ENCODE results near the gene CPLANE1. TPM values are rescaled to one million over a fixed set of nuclear protein-coding genes. Genes with fewer than 3 reads are reported as not detected.

Gene CPLANE1
- total and polyA plus RNA-seq, 9 of the 15 experiments (the other 6 are each of a cell fraction or from before 2014, with no cell fraction given) = under 0.01 to 0.27 (median 0.08) TPM; not detected in 2

DNA sequence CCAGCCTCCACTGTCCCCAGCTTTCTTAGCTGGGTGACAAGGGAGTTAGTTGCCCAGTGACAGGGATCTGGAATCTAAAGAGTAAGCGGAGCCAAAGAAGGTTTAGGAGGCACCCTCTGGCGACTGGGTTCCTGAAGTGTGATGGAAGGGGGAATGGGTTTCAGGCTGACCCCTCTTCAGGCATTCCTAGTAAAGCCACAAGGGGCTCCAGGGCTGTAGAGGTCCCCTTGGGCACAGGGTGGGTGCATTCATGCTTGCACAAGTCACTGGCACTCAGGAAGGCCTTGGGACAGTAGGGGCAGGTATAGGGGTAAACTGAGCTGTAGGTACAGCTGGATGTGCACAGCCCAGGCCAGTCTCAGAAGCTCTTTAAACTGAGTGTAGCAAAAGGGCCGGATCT, 74.2 kb downstream of the CPLANE1 start:
- DNase-seq (ENCODE audit: extremely low read depth in 1 of 4, low spot score in 3 of 4) (no peak), FAIRE-seq (no peak), ATAC-seq (peak; percentile 49)
- ChIA-PET POLR2A (interaction anchor here (0.5 kb wide), 1 partner anchor 360 kb away, joined by 5 read pairs; no protein-coding TSS in a partner anchor), CTCF (ENCODE audit: low intra/inter-chr PET ratio) (no interaction called here)
- Histone ChIP-seq H3K27ac (ENCODE audit: extremely low read depth, low read depth, low read length) (no peak overlapping the region), H2AFZ (ENCODE audit: low read depth, low read length) (no peak overlapping the region), H3K27me3 (ENCODE audit: control insufficient read depth in 2 of 2, insufficient read depth in 2 of 2, low read length in 2 of 2) (peaks cover 15 to 19% of the 10 kb centered on the region in 2 experiments; a peak in 3 of 5 replicates), H4K20me1 (replicated peaks; ENCODE audit: control insufficient read depth, insufficient read depth, low read length) (no peaks in the 10 kb centered on the region), H3K4me3 (no peak overlapping the region), H3K9me1 (ENCODE audit: control insufficient read depth, insufficient read depth, low read length) (no peaks in the 10 kb centered on the region), H3K36me3 (ENCODE audit: control insufficient read depth, insufficient read depth, low read length) (no peaks in the 10 kb centered on the region), H3K9me3 (replicated peaks; ENCODE audit: control insufficient read depth, insufficient read depth, low read depth, low read length) (no peaks in the 10 kb centered on the region), H3K9ac (ENCODE audit: insufficient read depth in 1 of 2, low read depth in 2 of 2, low read length in 2 of 2) (no peak overlapping the region), H3K4me1 (replicated peaks in 1 of 2; ENCODE audit: control insufficient read depth in 2 of 2, insufficient read depth in 2 of 2, low read length in 2 of 2) (no peaks in the 10 kb centered on the region), H3K4me2 (ENCODE audit: insufficient read depth, low read length) (no peak overlapping the region), H3K79me2 (ENCODE audit: control insufficient read depth, insufficient read depth, low read length) (no peaks in the 10 kb centered on the region)
- TF ChIP-seq STAT5A (IDR thresholded peaks at IDR 0.05; ENCODE audit: borderline replicate concordance, low read length) (no peak), ZNF174 (CRISPR knock-in tag; IDR thresholded peaks at IDR 0.05) (no peak), ZNF277 (CRISPR knock-in tag; IDR thresholded peaks at IDR 0.05; ENCODE audit: borderline replicate concordance) (no peak), ERF (CRISPR knock-in tag; IDR thresholded peaks at IDR 0.05) (no peak), MCM7 (IDR thresholded peaks at IDR 0.05) (no peak), SNAPC5 (CRISPR knock-in tag; IDR thresholded peaks at IDR 0.05) (no peak), SMAD3 (CRISPR knock-in tag; conservative IDR thresholded peaks at IDR 0.05) (no peak), ELF2 (CRISPR knock-in tag; IDR thresholded peaks at IDR 0.05) (no peak), ZNF134 (CRISPR knock-in tag; conservative IDR thresholded peaks at IDR 0.05) (no peak), JUNB (CRISPR knock-in tag; conservative IDR thresholded peaks at IDR 0.05) (no peak), ZNF778 (CRISPR knock-in tag; IDR thresholded peaks at IDR 0.05) (no peak), NONO (IDR thresholded peaks at IDR 0.05; ENCODE audit: low read depth in 2 of 2, low read length in 1 of 2) (no peak)
- TF ChIP-seq, protein P1, sequence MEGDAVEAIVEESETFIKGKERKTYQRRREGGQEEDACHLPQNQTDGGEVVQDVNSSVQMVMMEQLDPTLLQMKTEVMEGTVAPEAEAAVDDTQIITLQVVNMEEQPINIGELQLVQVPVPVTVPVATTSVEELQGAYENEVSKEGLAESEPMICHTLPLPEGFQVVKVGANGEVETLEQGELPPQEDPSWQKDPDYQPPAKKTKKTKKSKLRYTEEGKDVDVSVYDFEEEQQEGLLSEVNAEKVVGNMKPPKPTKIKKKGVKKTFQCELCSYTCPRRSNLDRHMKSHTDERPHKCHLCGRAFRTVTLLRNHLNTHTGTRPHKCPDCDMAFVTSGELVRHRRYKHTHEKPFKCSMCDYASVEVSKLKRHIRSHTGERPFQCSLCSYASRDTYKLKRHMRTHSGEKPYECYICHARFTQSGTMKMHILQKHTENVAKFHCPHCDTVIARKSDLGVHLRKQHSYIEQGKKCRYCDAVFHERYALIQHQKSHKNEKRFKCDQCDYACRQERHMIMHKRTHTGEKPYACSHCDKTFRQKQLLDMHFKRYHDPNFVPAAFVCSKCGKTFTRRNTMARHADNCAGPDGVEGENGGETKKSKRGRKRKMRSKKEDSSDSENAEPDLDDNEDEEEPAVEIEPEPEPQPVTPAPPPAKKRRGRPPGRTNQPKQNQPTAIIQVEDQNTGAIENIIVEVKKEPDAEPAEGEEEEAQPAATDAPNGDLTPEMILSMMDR (IDR thresholded peaks at IDR 0.05 in 2 of 3, conservative IDR thresholded peaks at IDR 0.05 in 1 of 3; ENCODE audit: insufficient read depth in 2 of 3, low read depth in 1 of 3, low read length in 3 of 3) = no peak
- in situ Hi-C loops (cut with MboI) (no loop called here), intact Hi-C loops (cut with micrococcal nuclease) (no loop called here)
- no TSS peak for BruUV-seq (replicated peaks)
- 2% methylated on average over 3 of the region's 3 CpGs for WGBS (ENCODE audit: insufficient coverage, low coverage, missing lambda C conversion rate)
